Lung microvascular endothelial cell (primary cell): Measurements from ENCODE around the gene ELOA. TPM values are rescaled to one million over a fixed set of nuclear protein-coding genes. Genes with fewer than 3 reads are reported as not detected.
A peak's percentile ranks its signal among the peaks of the same experiment; 100 is the strongest.
"Not testable (repeated sequence)": the region's sequence is repeated elsewhere in the genome, so short reads cannot be mapped to it uniquely, and the experiment has no call there.

Experiments
- DNase-seq, 2 donors: peaks; one replicate each; pipeline versions ENCODE4 v3.0.0 to v3.0.0-alpha.2; 2010; ENCODE audit warnings: low read depth in 2 of 2
- total RNA-seq: library from RNA; depleted of rRNA; stranded (reverse); fragments of >200 nt; gene quantifications from 2 replicates; pipeline ENCODE4 v1.2.1, GENCODE V29; 2014

Gene ELOA
- total RNA-seq, 1 donor from 2014 or later: 22.2 TPM

DNA sequence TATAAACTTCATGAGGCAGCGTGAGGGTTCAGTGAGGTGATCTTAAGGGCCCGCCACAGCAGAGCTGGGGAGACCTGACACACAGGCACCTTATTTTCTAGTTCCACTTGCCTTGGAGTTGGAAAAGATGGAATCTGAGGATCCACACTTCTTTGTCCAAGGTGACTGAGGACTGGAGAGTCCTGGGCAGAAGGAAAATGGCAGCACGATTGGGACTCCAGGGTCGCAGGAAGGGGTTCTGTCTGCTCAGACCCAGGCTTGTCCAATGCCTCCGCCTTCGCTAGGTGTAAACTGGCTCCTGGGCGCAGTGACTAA lies 55.9 kb downstream of the ELOA start:
- no peak for DNase-seq

- DNase-seq: peak; percentile 62 to 88
Observed at GRCh38 chr1:23799570-23800399, 56.5 kb downstream of the ELOA start.

DNA sequence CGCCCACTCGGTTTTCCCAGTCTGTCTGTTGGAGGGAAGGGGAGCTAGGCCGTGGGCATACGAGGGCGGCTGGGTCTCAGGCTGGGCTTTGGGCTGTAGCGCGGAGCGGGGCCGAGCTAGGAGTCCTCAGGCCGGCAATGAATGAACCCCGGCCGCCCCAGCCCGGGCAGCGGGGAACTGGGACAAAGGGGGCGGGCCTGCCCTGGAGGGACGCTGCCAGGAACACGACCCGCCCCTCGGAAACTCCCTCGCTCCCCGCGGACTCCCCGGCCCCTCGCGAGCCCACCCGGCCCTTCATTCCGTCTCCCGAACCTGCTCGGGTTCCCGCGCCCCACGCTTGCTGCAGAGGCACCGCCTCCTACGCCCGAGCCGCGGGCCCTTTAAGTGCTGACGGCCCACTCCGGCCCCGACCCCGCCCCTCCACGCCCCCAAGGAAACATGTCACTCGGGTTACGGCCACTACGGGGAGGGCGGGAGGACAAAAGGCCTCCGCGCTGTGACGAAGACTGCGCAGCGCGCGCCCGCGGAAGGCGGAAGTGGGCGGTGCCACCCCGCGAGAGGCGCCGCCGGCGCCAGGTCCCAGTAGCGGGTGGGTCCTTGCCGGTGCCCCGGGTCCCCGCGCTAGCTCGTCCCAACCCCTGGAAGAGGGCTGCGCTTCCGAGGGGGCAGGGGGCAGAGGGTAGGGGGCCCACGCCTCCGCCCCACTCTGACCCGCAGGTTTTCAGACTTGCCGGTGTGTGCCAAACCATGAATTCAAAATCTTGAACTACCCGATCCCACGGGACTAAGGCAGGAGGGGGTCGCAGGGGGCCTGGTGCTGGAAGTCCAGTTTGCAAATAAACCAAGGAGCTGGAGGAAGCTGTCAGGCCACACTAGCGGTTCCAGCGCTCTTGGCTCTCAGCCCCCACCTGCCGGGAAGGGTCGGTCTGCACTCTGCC lies 57.4 kb downstream of the ELOA start, which contains the start of gene GALE:
Gene GALE, minus strand, starts transcription at position 355 of the 938 bp plus-strand sequence. CDS start 1,747 bp downstream, outside the sequence.
- peak; percentile 97 for DNase-seq

GRCh38 chr1:23801338-23801748 lies 58.1 kb downstream of the ELOA start:
- no peak for DNase-seq

GRCh38 chr1:23801876-23802275 lies 58.6 kb downstream of the ELOA start:
- no peak for DNase-seq

DNA sequence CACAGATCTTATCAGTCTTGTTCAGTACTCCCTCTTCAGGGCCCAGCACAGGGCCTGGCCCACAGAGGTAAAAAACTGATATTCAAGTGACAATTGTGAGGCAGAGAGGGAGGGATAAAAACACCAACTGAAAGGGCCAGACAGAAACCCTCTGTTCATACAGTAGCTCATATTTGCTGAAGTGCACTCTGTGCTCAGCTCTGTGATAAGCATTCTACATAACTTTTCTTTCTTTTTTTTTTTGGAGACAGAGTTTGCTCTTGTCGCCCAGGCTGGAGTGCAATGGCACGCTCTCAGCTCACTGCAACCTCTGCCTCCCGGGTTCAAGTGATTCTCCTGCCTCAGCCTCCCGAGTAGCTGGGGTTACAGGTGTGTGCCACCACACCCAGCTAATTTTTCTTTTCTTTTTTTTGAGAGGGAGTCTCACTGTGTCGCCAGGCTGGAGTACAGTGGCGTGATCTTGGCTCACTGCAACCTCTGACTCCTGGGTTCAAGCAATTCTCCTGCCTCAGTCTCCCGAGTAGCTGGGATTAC lies 59.6 kb downstream of the ELOA start:
- not testable (repeated sequence) for DNase-seq

DNA sequence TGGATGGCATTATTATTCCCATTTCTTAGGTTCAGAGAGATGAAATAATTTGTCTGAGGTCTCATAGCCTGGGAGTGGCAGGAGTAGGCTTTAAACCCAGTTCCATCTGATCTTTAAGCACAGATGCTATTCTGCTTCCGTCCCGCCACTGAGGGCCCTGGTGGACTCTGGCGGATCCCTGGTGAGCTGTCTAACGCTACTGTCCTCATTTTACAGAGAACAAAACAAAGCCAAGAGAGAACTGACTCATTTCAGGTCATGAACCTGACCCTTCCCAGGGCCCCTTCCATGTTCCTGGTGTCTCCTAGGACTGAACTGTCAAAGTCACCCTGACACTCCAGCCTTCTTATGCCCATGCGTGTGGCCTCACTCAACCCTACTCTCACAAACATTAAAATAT lies 60.4 kb downstream of the ELOA start:
- DNase-seq: no peak

DNA sequence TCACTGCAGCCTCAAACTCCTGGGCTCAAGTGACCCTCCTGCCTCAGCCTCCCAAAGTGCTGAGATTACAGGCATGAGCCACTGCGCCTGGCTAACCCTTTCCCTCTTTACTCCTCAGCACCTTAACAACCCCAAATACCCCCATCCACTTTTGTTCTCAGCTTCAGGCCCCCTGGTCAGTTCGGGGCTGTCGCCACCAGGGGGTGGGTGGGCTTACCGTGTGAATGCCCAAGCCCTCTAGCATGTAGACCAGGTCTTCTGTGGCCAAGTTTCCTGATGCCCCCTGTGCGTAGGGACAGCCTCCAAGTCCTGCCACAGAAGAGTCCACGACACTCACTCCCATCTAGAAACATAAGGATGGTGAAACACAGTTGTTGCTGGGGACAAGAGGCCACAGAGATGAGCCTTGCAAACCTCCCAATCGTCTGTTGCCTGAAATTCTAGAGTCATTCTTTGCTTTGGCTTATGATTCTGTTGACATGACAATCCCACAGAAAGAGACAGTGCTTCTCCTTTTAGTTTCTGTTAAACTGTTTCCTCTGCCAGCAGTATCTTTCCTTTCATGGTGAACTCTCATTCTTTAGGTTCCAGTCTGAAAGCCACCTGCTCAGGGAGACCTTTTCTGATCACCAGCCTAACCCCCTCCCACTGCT lies 61.0 kb downstream of the ELOA start:
- no peak for DNase-seq

DNA sequence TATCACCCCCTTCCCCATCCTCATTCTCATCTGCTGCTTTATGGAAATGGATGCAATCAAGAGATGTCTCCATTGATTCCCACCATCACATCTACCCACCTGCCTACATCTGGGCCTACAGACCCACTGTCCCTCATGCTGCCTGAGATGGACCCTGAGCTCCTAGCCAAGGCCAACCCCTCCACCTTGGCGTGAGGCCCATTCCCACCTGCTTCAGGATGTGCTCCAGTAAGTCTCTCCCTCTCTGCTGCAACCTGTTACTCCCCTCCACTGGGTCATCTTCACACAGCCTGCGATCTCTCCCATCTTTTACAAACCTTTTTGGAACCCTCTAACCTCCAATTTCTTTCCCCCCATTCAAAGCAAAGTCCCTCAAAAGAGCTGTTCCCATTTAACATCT lies 61.8 kb downstream of the ELOA start:
- no peak for DNase-seq

GRCh38 chr1:23806280-23806679 lies 63.0 kb downstream of the ELOA start:
- no peak for DNase-seq

GRCh38 chr1:23807453-23807852 lies 64.2 kb downstream of the ELOA start:
- DNase-seq: no peak

- DNase-seq: peak; percentile 72 to 80
Observed at GRCh38 chr1:23809751-23810171, 66.5 kb downstream of the ELOA start.

DNA sequence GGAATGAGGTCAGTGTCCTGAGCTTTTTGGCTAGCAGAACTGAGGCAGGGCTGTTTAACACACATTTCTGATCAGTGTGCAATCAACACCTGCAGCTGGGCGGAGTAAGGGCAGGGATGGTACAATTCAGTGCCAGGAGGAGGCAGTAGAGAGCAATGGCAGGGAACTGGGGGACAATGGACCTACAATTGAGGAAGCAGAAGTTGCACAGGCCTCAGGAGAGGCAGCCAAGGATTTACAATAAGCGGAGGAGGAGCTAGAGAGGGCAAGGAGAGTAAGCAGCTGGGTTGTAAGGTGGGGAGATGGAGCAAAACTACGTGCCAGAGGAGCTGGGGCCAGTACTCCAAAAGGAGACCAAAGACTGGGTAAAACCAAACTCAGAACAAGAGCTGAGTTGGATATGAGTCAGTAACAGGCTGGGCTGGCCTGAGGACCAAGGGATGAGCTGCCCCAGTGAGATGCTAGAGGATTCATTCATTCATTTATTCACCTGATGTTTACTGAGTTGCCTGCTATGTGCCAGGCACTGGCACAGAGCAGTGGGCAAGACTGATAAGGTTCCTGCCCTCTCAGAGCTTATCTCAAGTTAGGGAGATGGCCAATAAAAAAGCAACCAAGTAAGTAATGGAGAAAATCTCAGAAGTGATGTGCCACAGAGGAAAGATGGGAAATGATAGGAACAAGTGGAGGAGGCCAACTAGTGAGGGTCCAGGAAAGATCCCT lies 67.7 kb downstream of the ELOA start:
- DNase-seq: peak; percentile 60 to 64

Other genes starting within 250 kb of the ELOA start
- gene E2F2, start 212.2 kb upstream of the ELOA start, total RNA-seq: 0.40 and 0.87 TPM in 2 replicates
- 479 and 520 TPM in 2 replicates for gene ID3, start 184.0 kb upstream of the ELOA start, total RNA-seq
- gene RPL11, start 51.7 kb upstream of the ELOA start, total RNA-seq: 1,249 and 1,276 TPM in 2 replicates
- gene PITHD1, start 34.9 kb downstream of the ELOA start, total RNA-seq: 24.6 and 29.0 TPM in 2 replicates
- gene LYPLA2, start 47.7 kb downstream of the ELOA start, total RNA-seq: 92.7 and 108 TPM in 2 replicates
- 16.7 and 19.6 TPM in 2 replicates for gene GALE, start 57.3 kb downstream of the ELOA start, total RNA-seq
- 37.3 and 40.7 TPM in 2 replicates for gene HMGCL, start 82.0 kb downstream of the ELOA start, total RNA-seq
- gene FUCA1, start 124.8 kb downstream of the ELOA start, total RNA-seq: 9.4 and 11.7 TPM in 2 replicates
- not detected in 2 replicates for gene CNR2, start 169.9 kb downstream of the ELOA start, total RNA-seq
- 64.9 and 69.0 TPM in 2 replicates for gene PNRC2, start 216.4 kb downstream of the ELOA start, total RNA-seq
- 47.5 and 70.2 TPM in 2 replicates for gene SRSF10, start 236.9 kb downstream of the ELOA start, total RNA-seq